ENCODE results near the gene CYP4B1.
"Not testable (repeated sequence)": the region's sequence is repeated elsewhere in the genome, so short reads cannot be mapped to it uniquely, and the experiment has no call there.

CYP4B1 gene

DNA sequence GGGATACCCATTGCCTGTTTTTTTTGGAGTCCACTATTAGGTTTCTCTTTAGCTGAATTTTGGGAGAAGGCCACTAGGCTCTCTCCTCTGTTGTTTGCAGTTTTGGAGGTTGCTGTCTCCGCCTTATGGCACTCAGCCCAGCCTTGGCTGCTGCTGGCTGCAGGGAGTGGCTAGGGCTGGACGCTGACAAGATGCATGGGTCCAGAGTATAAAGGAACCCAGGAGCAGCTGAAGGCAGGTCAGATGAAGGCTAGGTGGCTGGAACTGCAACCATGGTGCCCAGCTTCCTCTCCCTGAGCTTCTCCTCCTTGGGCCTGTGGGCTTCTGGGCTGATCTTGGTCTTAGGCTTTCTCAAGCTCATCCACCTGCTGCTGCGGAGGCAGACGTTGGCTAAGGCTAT is at the start of gene CYP4B1:
CYP4B1 (plus strand) TSS at position 237 of the 400 bp plus-strand sequence; CDS start at position 273, 36 bp downstream.
- no peak for DNase-seq

DNA sequence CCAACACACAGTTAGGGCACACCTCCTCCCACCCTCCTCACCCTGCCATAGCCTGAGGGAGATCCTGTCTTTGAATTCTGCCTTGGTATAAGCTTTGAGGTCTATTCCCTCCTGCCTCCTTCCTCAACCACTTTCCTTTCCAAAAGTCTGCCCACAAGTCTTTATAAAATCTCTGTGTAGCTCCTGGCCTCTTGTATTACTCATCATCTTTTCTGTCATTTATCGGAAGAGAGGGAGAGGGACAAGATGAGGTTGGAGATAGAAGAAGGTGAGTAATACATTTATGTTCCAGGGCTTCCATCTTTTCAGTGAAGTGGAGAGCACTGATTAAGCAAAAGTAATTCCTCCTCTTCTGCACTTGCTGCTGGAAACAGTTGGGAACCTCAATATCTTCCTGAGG is 49.4 kb upstream of the CYP4B1 start:
- no peak for DNase-seq

DNA sequence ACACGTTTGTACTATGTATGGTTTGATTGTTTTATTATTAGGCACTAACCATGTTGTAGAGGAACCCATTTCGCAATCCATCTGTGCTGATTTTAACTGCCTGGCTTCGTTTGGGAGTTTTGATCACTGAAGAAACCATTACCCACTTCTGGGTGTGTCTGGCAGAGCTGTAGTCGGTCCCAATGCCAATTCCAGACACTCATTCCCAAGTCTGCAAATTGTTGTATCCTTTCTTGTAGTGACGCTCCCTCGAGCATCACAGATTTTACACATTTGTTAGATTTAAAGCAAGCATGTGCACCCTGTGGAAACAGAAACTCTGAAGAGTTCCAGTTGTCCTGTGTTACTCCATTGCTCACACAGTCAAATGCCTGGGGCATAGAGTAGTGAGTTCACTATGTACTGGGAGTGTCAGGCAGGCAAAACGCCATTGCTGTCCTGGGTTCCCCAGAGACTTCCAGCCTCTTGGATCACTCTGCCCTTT is 48.9 kb upstream of the CYP4B1 start:
- no peak for DNase-seq

DNA sequence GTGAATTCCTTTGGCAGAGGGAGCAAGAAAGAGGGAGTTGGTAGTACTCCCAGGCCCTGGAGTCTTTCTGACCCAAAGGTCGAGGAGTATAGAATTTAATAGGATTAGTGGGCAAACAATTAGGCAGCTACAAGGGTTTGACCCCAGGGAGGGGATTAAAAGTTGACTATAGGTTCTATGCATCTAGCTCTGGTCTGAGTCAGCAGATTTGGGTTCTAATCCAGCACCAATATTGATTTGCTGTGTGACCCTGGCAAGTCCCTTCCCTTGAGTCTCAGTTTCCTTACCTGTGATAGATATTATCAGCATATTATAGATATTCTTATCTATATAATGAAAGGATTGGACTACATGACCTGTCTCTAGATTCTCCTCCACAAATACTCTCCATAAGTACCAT is 44.9 kb upstream of the CYP4B1 start:
- DNase-seq = no peak

DNA sequence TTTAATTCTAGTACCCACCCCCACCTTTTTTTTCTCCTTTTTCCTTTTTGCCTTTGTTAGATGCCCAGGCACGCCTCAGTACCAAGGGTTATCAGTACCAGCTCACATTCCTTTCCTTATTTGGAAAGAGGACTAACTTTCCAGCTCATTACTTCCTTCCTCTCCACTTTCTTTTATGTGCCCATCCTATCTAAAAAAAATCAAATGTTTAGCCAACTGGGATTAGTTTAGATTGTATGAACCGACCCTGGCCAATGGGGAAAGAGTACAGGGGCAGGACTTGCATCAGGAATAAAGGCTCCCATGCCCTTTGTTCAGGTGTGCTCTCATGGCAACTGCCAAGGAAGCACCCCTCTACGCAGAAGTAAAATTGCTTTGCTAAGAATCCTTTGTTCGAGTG is 44.1 kb upstream of the CYP4B1 start:
- not testable (repeated sequence) for DNase-seq

DNA sequence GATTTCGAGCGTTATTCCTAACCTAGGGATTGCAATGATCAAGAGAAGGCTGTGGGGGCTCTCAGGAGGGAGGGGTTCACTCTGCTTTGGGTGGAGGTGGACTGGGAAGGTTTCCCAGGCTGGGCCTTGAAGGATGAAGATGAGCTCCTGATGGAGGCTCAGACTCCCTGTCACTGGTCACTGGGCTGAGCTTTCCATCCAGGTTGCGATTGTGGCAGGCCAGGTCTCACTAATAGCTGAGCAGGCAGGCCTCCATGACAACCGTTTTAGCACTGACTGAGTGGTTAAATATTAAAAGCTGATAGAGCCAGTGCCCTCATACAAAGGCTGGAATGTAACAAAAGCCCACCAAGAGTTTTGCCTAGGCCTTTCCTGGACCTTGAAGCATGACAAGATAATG is 43.7 kb upstream of the CYP4B1 start:
- no peak for DNase-seq

DNA sequence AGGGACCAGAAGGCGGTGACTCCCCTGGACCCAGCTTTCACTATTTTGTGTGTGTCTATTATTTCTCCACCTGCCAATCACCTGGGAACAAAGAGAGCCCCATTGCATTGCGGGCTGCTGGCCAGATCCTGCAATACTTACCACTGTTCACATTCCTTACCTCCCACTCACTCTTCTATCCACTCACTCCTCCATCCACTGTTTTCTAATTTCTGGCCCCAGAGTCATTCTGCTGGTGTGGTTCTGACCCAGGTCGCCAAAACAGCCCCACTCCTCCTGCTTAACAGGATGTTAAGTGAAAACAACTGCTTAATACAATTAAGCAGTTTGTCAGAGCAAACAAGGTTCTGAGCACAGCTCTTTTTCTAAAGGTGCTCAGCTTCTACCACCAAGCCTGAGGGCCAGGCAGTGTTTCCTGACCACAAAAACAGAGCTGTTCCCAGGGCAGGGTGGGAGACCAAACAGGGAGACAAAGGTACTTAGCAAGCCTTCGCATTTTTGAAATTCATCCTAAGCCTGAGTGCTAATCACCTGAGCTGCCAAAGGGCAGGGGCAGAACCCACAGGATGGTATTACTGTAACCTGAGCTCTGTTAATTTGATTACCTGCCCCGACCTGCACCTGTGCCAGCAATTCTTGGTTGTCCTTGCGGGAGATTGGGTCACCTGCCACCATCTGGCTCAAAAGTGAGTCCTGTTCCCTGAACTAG is 41.4 kb upstream of the CYP4B1 start:
- no peak for DNase-seq

DNA sequence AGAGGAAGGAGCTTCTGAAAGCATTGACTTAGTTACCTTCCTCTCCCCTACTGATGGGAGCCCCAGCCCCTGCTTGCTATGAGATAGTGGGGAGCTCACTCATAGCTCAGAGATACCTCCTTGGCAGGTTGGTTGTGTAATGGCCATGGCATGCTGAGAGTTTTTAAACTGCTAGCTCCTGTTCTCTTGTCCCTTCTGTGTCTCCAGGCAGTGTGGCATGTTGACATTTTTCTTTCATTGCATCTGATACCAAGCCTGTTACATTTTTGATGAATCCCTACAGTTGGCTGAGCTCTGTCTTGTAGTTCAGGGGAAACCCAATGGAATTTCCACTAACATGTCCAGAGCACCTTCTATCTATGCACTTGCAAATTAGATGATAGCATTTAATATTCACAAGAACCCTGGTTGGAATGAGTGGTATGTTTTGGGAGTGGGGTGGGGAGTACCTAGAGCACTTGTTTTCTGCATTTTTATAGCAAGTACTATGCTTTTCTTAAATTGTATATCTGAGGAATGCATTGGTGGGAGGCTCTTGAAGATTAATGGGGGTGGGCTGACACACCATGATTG is 40.8 kb upstream of the CYP4B1 start:
- no peak for DNase-seq

DNA sequence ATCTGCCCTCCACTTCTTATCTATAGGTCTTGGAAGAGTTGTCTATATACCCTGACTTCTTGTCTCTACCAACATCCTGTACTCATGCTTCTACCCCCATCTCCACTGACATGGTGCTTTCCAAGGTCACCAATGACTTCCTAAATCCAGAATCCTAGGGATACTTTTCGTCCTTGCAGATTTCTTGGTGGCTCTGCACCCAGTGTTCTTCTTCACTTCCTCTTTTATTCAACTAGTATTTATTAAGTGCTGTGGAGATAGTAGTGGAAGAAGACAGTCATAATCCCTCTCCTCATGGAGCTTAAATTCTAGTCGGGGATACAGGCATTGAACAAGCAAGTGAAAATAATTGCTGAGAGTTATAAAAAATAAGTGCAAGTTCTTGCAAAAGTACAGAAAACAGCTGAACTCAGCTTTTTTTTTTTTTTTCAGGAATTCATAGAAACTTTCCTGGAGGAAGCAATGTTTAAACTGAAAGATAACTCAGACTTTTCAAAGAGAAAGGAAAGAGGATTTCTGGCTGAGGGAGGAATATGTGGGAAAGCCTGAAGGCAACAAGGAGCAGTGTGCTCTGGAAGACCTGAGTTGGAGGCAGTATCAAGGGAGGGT is 38.2 kb upstream of the CYP4B1 start:
- no peak for DNase-seq

DNA sequence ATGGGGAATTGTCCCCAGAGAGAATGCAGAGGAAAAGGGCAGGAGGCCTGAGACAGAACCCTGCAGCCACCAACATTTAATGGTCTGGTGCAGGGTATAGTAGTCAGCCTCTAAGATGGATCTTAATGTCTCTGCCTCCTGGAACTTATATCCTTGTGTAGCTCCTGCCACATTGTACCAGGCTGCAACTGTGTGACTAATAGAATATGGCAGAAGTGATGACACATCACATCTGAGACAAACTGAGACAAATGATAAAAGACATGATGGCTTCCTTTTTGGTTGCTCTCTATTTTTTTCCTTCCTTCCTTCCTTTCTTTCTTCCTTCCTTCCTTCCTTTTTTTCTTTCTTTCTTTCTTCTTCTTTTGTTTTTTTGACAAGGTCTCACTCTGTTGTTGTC is 37.1 kb upstream of the CYP4B1 start:
- DNase-seq = no peak

DNA sequence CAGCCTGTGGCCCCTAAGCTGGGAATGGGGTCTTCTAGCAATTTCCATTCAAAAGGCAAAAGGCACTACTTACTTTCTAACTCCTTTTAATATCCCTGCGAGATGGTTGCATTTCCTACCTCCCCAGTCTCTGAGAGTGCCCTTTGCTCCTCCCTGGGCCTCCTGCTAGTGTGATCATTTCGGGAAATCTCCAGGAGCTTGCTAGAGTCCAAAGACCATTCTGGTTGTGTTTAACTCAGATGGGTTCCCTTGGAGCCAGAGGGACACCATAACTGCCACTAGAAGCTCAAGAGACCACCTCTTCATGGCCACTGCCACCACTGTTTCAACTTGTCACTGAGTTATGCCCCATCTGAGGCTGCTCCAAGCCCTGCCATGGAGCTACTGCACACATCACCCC is 34.4 kb upstream of the CYP4B1 start:
- DNase-seq = no peak

DNA sequence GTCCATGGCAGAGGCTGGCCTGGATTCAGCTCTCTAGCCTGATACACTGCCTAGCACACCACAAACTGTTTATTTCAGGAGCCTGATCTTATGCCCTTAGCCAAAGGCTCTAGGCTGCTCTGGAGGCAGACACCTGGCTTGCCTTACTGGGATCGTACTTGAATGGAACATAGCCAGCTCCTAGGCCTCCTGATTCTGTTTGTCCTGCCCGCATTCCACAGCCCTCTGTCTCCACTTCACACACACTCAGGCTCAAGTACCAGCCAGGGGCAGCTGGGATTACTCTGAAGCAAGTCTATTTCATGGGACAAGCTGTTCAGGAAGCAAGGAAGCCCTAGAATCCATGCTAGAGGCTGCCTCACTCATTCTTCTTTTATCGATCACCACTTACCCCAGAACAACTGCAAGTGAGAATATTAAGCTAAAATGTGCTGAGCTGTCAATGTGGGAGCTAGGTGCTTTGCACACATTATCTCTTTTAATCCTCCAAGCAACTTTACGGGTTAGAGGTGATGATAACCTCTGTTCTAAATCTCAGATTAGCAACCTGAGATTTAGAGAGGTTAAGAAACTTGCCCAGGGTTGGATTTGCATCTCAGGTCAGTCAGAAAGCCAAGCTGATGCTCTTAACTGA is 31.1 kb upstream of the CYP4B1 start:
- DNase-seq = no peak

DNA sequence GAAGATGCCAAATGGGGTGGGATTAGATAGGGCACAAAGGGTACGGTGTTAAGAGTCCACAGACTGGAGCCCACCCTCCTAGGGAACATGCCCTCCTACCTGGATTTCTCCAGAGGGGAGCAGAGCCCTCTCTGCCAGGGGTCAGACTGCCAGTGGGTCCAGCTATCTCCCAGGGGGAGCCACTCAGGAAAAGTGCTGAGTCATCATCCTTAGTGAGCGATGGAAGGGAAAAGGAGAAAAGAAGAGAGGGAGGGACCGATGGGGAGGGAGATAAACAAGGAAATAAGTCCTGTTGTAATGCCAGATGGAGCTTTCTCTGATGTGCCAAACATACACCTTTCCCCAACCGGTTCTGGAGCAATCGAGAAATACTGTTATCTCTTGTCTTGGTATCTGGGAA is 30.4 kb upstream of the CYP4B1 start:
- no peak for DNase-seq

DNA sequence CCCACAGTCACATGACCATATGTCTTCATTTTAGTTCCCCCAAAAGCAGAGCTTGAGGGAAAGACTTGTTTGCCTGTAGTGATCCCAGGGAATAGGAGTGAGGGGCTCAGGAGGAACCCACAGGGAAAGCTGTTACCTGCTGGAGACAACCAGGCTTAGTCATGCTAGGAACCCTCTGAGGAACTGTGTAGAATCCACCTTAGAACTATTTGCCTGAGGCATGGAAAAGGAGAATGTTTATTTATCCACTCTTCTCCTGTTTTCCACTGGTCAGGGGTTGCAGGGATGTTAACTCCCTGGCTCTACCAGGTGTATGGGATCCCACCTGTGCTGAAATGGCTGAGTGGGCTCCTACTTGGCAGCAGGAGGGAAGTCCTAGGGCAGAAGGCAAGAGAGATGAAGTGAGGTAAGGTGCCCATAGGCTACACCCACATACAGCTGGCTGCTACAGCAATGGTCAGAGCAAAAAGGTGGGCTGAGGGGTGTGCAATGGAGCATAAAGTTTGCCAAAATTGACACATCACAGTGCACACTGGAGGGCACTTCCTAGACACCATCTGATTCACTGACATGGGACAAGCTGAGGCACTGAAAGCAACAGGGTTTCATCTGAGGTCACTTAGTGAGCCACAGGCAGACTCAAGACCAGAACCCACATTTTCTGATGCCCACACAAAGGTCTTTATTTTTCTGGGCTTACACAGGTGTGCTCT is 29.7 kb upstream of the CYP4B1 start:
- DNase-seq = no peak

DNA sequence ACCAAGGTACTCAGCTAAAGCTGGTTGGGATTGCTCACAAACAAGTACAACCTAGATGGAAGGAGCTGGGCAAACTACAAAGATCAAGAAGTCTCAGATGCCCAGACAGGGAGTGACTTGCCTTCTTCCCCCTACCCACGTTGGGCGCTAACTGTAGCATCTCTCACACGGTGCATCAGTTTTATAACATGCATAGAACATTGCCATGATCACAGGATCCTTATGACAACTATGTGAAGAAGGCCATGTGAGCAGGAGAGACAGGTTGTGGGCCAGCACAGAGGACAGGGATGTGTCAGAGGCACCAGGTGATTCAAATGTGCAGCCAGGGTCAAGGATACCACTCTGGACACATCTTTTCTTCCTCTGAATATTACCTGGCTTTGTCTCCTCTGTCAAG is 28.3 kb upstream of the CYP4B1 start:
- DNase-seq = no peak

DNA sequence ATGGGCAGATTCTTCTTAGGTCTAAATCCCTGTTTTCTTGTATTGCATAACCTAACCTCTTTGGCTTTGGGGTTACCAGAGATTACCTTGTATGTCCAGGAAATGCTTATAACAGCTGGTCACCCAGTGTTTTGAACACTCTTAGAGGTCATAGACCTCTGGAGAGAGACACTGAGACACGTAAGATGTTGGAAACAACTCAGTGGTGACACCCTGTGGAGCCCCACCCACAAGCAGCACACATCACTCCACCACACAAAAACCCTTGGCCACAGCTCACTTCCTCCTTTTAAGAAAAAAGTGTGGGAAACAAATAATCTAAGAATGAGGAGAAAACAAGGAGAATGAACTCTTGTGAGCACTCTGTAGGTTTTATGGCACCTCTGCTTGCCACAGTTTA is 26.3 kb upstream of the CYP4B1 start:
- no peak for DNase-seq

DNA sequence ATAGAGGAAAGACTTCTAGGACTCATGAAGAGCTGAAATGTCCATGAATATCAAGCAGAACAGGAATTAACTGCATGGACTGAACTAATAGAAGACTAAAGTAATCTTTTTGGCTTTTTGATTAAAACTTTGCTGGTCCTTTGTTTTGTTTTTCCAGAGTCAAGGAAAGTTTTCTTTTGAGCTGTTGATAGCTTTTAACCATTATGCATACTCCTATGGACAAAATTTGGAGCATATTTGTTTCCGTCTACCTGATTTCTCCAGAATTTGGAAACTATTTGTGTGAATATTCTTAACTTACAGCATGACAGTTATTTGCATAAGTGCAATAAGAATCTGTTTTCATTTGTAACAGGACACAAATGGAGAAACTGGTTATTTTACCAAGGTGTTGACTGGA is 24.5 kb upstream of the CYP4B1 start:
- no peak for DNase-seq

DNA sequence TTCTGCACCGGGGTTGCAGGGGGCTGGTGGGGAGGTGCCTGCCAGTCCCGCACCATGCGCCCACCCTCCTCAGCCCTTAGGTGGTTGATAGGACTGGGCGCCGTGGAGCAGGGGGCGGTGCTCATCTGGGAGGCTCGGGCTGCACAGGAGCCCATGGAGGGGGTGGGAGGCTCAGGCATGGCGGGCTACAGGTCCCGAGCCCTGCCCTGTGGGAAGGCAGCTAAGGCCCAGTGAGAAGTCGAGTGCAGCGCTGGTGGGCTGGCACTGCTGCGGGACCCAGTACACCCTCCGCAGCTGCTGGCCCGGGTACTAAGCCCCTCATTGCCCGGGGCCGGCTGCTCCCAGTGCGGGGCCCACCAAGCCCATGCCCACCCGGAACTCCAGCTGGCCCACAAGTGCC is 20.4 kb upstream of the CYP4B1 start:
- not testable (repeated sequence) for DNase-seq

DNA sequence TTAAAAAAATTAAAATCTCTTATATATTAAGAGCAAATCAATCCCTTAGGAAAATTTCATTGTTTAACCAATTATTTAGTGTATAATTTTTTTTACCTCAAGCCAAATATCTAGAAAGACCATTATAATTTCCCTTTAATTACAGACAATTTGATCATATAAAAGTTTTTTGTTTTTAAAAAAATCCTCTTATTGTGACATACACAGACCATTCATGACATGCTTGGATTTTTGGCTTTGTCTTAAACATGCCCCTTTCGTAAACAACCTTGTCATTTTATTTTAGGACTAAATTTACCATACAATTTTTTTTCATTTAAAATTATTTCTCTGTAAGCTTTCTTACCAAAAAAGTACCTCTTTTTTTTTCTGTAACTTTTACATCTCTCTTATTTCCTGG is 14.2 kb upstream of the CYP4B1 start:
- DNase-seq = no peak

DNA sequence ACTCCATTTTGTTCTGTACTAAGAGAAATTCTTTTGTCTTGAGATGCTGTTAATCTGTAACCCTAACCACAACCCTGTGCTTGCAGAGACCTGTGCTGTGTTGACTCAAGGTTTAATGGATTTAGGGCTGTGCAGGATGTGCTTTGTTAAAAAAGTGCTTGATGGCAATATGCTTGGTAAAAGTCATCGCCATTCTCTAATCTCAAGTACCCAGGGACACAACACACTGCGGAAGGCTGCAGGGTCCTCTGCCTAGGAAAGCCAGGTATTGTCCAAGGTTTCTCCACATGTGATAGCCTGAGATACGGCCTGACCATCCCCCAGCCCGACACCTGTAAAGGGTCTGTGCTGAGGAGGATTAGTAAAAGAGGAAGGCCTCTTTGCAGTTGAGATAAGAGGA is 10.2 kb upstream of the CYP4B1 start:
- not testable (repeated sequence) for DNase-seq

DNA sequence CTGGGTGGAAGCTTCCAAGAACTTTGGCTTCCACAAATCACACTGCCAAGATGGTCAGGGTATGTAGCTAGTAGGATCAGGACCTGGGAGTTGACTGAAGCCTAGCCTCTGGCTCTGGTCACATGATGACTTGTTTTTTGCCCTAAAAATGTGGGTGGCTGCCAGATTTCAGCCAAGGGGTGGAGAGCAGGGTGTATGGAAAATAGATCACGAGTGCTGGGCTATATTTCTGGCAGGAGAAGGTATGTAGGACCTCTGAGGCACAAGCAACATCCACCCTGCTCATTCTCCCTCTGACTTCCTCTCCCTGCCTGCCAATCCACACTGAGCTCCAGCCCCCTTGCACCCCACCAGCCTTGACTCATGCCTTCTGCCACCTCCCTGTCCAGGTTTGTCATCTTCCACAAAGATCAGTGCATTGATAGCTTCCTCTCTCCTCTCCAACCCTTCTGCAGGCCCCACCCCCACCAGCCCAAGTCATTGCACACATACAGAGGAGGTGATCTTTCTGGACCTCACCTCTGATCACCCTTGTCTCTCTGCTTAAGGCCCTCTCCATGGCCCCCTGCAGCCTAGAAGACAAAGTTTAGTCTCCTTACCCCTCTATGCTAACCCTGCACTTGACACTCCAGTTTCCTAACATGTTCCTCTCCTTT is 8.3 kb upstream of the CYP4B1 start:
- no peak for DNase-seq

DNA sequence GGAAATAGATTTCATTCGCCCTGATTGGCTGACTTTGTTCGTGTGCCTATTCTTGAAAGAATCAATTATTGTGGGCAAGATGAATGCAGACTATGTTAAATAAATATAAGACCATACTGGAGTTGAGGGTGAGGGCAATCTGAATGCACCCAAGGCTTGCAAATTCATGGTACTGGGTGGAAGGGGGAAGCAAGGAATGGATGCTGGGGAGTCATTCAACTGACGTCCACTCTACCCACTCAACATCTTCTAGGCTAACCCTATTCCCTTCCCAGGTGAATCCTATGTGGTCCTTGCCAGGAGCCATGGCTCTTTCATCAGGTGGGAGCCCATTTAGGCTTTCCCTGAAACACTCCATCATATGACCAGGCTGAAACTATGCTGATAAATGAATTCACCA is 5.7 kb upstream of the CYP4B1 start:
- DNase-seq = no peak
